HEK293 (cell line): ENCODE measurements around the gene RBFOX2.
A peak's percentile ranks its signal among the peaks of the same experiment; 100 is the strongest.

Experiments
- CTCF ChIA-PET: fragments of 350-600 bp; formaldehyde crosslinking; extraction: SDS; loops from one replicate; lab custom pipeline; 2021; ENCODE audit warnings: antibody characterized with exemption; lab: Yijun Ruan, JAX
- POLR2A ChIA-PET: fragments of 300-600 bp; formaldehyde crosslinking; extraction: SDS; loops from one replicate; lab custom pipeline; 2020; ENCODE audit warnings: antibody characterized with exemption, inconsistent platforms; lab: Yijun Ruan, JAX
- H3K27ac ChIP-seq: fragments of 200-500 bp; sonication (Bioruptor generic); 2 replicates; pipeline ENCODE4 v1.5.1; 2014; ENCODE audit warnings: low read depth, low read length, control low read depth, inconsistent platforms; ENCODE audit errors: extremely low read depth
- H3K36me3 ChIP-seq, 2 experiments: fragments of 200-500 bp in 1 of 2; sonication (Bioruptor generic) in 1 of 2; 1 replicate in 1 of 2; 2 replicates in 1 of 2; pipeline ENCODE4 v1.5.1; 2014 to 2017; ENCODE audit warnings: inconsistent platforms in 2 of 2, low read length in 2 of 2; ENCODE audit not compliant: control insufficient read depth in 2 of 2, insufficient read depth in 1 of 2
- H3K4me1 ChIP-seq: fragments of 200-500 bp; sonication (Bioruptor generic); 2 replicates; pipeline ENCODE4 v1.5.1; 2014; ENCODE audit warnings: mild to moderate bottlenecking, low read length, inconsistent platforms; ENCODE audit not compliant: control insufficient read depth, insufficient read depth
- H3K4me3 ChIP-seq: 2 replicates; pipeline ENCODE4 v1.5.1; 2011; ENCODE audit warnings: low read depth, mild to moderate bottlenecking, control low read depth, low read length, moderate library complexity
- H3K9me3 ChIP-seq: fragments of 200-500 bp; sonication (Bioruptor generic); 2 replicates; pipeline ENCODE4 v1.5.1; 2014; ENCODE audit warnings: low read depth, low read length, inconsistent platforms; ENCODE audit not compliant: control insufficient read depth, insufficient read depth
- IKZF3 ChIP-seq: fragments of 450-650 bp; IDR thresholded peaks from 2 replicates; pipeline ENCODE4 v1.5.0; 2018; ENCODE audit warnings: missing biosample characterization, mild to moderate bottlenecking, missing genetic modification characterization, moderate library complexity
- ZBTB1 ChIP-seq: fragments of 450-650 bp; formaldehyde crosslinking; IDR thresholded peaks from 2 replicates; pipeline ENCODE4 v1.5.1; 2016; ENCODE audit warnings: missing biosample characterization, missing genetic modification characterization
- ZBTB7A ChIP-seq: fragments of 450-650 bp; formaldehyde crosslinking; IDR thresholded peaks from 2 replicates; pipeline ENCODE4 v1.5.1; 2016; ENCODE audit warnings: low read depth, missing biosample characterization, missing genetic modification characterization
- ZBTB8A ChIP-seq: fragments of 450-650 bp; formaldehyde crosslinking; IDR thresholded peaks from 2 replicates; pipeline ENCODE4 v1.5.1; 2016; ENCODE audit warnings: missing biosample characterization, missing genetic modification characterization
- ZNF140 ChIP-seq: fragments of 450-650 bp; formaldehyde crosslinking; IDR thresholded peaks from 2 replicates; pipeline ENCODE4 v1.5.1; 2016; ENCODE audit warnings: missing biosample characterization, missing genetic modification characterization
- ZNF2 ChIP-seq: fragments of 450-650 bp; formaldehyde crosslinking; IDR thresholded peaks from 2 replicates; pipeline ENCODE4 v1.5.1; 2016; ENCODE audit warnings: missing biosample characterization, missing genetic modification characterization
- ZNF202 ChIP-seq: fragments of 450-650 bp; formaldehyde crosslinking; IDR thresholded peaks from 2 replicates; pipeline ENCODE4 v1.5.1; 2016; ENCODE audit warnings: missing biosample characterization, missing genetic modification characterization, borderline replicate concordance
- ZNF501 ChIP-seq: fragments of 450-650 bp; formaldehyde crosslinking; IDR thresholded peaks from 2 replicates; pipeline ENCODE4 v1.5.1; 2016; ENCODE audit warnings: missing biosample characterization, missing genetic modification characterization
- ZNF510 ChIP-seq: fragments of 450-650 bp; formaldehyde crosslinking; IDR thresholded peaks from 2 replicates; pipeline ENCODE4 v1.5.1; 2018; ENCODE audit warnings: mild to moderate bottlenecking, missing genetic modification characterization, missing biosample characterization; ENCODE audit not compliant: insufficient replicate concordance
- ZNF785 ChIP-seq: fragments of 450-650 bp; formaldehyde crosslinking; IDR thresholded peaks from 2 replicates; pipeline ENCODE4 v1.5.1; 2016; ENCODE audit warnings: missing biosample characterization, missing genetic modification characterization
- ZXDB ChIP-seq: fragments of 450-650 bp; formaldehyde crosslinking; IDR thresholded peaks from 2 replicates; pipeline ENCODE4 v1.5.1; 2016; ENCODE audit warnings: missing biosample characterization, missing genetic modification characterization
- TF ChIP-seq, protein P1 (sequence below): fragments of 450-650 bp; formaldehyde crosslinking; IDR thresholded peaks from 2 replicates; pipeline ENCODE4 v1.5.1; 2016; ENCODE audit warnings: missing biosample characterization, missing genetic modification characterization
- TF ChIP-seq, protein P2 (sequence below): fragments of 450-650 bp; formaldehyde crosslinking; IDR thresholded peaks from 2 replicates; pipeline ENCODE4 v1.5.1; 2017; ENCODE audit warnings: missing biosample characterization, missing genetic modification characterization
- TF ChIP-seq, protein P3 (sequence below): fragments of 450-650 bp; IDR thresholded peaks from 2 replicates; pipeline ENCODE4 v1.5.1; 2018; ENCODE audit warnings: missing biosample characterization, missing genetic modification characterization
- TF ChIP-seq, protein P4 (sequence below): fragments of 450-650 bp; formaldehyde crosslinking; IDR thresholded peaks from 2 replicates; pipeline ENCODE4 v1.5.1; 2016; ENCODE audit warnings: missing biosample characterization, missing genetic modification characterization
- TF ChIP-seq, protein P5 (sequence below): fragments of 450-650 bp; formaldehyde crosslinking; IDR thresholded peaks from 2 replicates; pipeline ENCODE4 v1.5.1; 2016; ENCODE audit warnings: missing biosample characterization, missing genetic modification characterization

RBFOX2 gene

DNA sequence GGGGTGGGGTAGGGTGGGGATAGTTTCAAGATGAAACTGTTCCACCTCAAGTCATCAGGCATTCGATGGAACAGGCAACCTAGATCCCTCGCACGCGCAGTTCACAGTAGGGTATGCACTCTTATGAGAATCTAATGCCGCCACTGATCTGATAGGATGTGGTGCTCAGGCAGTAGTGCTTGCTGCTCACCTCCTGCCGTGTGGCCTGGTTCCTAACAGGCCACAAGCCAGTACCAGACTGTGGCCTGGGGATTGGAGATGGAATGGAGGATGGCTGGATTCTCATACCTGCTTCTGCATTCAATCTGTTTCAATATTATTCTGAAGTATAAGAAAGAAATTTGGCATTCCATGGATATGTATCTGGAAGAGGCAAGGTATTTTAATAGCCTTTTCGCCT is 73.1 kb downstream of the RBFOX2 start (continued):
- TF ChIP-seq, protein P1, sequence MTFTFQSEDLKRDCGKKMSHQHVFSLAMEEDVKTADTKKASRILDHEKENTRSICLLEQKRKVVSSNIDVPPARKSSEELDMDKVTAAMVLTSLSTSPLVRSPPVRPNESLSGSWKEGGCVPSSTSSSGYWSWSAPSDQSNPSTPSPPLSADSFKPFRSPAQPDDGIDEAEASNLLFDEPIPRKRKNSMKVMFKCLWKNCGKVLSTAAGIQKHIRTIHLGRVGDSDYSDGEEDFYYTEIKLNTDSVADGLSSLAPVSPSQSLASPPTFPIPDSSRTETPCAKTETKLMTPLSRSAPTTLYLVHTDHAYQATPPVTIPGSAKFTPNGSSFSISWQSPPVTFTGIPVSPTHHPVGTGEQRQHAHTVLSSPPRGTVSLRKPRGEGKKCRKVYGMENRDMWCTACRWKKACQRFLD (tag by site-specific recombination): no peak
- TF ChIP-seq ZNF202 (tag by site-specific recombination) (no peak), ZXDB (tag by site-specific recombination) (no peak), ZNF785 (tag by site-specific recombination) (no peak), ZBTB7A (tag by site-specific recombination) (no peak), IKZF3 (tag by site-specific recombination) (no peak), ZBTB1 (tag by site-specific recombination) (no peak), ZNF510 (no peak)
- TF ChIP-seq, protein P2, sequence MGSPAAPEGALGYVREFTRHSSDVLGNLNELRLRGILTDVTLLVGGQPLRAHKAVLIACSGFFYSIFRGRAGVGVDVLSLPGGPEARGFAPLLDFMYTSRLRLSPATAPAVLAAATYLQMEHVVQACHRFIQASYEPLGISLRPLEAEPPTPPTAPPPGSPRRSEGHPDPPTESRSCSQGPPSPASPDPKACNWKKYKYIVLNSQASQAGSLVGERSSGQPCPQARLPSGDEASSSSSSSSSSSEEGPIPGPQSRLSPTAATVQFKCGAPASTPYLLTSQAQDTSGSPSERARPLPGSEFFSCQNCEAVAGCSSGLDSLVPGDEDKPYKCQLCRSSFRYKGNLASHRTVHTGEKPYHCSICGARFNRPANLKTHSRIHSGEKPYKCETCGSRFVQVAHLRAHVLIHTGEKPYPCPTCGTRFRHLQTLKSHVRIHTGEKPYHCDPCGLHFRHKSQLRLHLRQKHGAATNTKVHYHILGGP (tag by site-specific recombination): no peak
- TF ChIP-seq, protein P3, sequence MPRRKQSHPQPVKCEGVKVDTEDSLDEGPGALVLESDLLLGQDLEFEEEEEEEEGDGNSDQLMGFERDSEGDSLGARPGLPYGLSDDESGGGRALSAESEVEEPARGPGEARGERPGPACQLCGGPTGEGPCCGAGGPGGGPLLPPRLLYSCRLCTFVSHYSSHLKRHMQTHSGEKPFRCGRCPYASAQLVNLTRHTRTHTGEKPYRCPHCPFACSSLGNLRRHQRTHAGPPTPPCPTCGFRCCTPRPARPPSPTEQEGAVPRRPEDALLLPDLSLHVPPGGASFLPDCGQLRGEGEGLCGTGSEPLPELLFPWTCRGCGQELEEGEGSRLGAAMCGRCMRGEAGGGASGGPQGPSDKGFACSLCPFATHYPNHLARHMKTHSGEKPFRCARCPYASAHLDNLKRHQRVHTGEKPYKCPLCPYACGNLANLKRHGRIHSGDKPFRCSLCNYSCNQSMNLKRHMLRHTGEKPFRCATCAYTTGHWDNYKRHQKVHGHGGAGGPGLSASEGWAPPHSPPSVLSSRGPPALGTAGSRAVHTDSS (tag by site-specific recombination): no peak

DNA sequence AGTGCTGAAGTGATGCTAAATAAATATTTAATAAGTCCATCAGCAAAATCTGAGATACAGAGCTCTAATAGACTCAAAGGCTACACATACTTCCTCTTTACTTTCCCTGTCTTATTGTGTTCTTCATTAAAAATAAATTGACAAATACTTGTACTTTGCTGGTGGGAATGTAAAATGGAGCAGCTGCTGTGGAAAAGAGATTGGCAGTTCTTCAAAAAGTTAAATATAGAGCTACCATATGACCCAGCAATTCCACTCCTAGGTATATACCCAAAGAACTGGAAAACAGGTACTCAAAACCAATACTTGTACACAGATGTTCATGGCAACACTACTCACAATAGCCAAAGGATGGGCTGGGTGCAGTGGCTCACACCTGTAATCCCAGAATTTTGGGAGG is 76.0 kb downstream of the RBFOX2 start:
- peak; percentile 70 for TF ChIP-seq ZNF140 (tag by site-specific recombination)
- no peak for TF ChIP-seq ZNF2 (tag by site-specific recombination)
- TF ChIP-seq, all 188 proteins: peak for 1
- ChIA-PET POLR2A (no interaction called here), CTCF (interaction anchor here (0.6 to 4.2 kb wide), 7 partner anchors 23 to 325 kb away, joined by 3 to 25 read pairs (median 4); no protein-coding TSS in a partner anchor)
- Histone ChIP-seq H3K36me3 (no peaks in the 10 kb centered on the region), H3K27ac (no peak overlapping the region), H3K4me3 (no peak overlapping the region), H3K9me3 (no peaks in the 10 kb centered on the region), H3K4me1 (no peaks in the 10 kb centered on the region)

DNA sequence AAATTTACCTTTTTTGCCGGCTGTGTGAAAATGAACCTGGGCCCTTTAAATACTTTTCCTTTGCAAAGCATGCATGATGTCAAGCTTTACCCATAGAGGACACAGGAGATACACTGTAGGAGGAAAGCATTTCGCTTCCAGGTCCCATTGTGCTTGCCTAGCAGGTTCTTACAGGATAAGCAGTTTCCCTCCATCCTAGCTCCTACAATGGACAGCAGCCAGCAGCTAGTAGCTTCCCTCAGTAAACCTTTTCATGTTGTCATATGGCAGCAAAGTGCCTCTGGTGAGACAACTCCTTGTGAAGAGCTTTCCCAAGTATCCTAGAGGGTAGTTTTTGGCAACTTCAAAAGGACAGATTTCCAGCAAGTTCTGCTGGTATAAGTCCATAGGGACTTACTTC is 78.4 kb downstream of the RBFOX2 start:
- ChIA-PET POLR2A (interaction anchor here (0.7 kb wide), 2 partner anchors 15 to 160 kb away, joined by 3 read pairs; no protein-coding TSS in a partner anchor), CTCF (interaction anchor here (0.7 to 2.2 kb wide), 4 partner anchors 19 to 316 kb away, joined by 3 to 9 read pairs (median 4); no protein-coding TSS in a partner anchor)
- no peak overlapping the region for H3K27ac ChIP-seq
- TF ChIP-seq ZNF501 (no peak), ZBTB8A (tag by site-specific recombination) (no peak)
- TF ChIP-seq, protein P4, sequence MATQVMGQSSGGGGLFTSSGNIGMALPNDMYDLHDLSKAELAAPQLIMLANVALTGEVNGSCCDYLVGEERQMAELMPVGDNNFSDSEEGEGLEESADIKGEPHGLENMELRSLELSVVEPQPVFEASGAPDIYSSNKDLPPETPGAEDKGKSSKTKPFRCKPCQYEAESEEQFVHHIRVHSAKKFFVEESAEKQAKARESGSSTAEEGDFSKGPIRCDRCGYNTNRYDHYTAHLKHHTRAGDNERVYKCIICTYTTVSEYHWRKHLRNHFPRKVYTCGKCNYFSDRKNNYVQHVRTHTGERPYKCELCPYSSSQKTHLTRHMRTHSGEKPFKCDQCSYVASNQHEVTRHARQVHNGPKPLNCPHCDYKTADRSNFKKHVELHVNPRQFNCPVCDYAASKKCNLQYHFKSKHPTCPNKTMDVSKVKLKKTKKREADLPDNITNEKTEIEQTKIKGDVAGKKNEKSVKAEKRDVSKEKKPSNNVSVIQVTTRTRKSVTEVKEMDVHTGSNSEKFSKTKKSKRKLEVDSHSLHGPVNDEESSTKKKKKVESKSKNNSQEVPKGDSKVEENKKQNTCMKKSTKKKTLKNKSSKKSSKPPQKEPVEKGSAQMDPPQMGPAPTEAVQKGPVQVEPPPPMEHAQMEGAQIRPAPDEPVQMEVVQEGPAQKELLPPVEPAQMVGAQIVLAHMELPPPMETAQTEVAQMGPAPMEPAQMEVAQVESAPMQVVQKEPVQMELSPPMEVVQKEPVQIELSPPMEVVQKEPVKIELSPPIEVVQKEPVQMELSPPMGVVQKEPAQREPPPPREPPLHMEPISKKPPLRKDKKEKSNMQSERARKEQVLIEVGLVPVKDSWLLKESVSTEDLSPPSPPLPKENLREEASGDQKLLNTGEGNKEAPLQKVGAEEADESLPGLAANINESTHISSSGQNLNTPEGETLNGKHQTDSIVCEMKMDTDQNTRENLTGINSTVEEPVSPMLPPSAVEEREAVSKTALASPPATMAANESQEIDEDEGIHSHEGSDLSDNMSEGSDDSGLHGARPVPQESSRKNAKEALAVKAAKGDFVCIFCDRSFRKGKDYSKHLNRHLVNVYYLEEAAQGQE (tag by site-specific recombination): peak; percentile 81
- TF ChIP-seq, protein P5, sequence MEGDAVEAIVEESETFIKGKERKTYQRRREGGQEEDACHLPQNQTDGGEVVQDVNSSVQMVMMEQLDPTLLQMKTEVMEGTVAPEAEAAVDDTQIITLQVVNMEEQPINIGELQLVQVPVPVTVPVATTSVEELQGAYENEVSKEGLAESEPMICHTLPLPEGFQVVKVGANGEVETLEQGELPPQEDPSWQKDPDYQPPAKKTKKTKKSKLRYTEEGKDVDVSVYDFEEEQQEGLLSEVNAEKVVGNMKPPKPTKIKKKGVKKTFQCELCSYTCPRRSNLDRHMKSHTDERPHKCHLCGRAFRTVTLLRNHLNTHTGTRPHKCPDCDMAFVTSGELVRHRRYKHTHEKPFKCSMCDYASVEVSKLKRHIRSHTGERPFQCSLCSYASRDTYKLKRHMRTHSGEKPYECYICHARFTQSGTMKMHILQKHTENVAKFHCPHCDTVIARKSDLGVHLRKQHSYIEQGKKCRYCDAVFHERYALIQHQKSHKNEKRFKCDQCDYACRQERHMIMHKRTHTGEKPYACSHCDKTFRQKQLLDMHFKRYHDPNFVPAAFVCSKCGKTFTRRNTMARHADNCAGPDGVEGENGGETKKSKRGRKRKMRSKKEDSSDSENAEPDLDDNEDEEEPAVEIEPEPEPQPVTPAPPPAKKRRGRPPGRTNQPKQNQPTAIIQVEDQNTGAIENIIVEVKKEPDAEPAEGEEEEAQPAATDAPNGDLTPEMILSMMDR: no peak
- H3K36me3 ChIP-seq: no peaks in the 10 kb centered on the region; a peak in 1 of 3 replicates
- H3K9me3 ChIP-seq: no peaks in the 10 kb centered on the region
- H3K4me3 ChIP-seq: no peak overlapping the region
- no peaks in the 10 kb centered on the region for H3K4me1 ChIP-seq
